ENCODE data around the gene ZNRF2.

The ZNRF2 gene

DNA sequence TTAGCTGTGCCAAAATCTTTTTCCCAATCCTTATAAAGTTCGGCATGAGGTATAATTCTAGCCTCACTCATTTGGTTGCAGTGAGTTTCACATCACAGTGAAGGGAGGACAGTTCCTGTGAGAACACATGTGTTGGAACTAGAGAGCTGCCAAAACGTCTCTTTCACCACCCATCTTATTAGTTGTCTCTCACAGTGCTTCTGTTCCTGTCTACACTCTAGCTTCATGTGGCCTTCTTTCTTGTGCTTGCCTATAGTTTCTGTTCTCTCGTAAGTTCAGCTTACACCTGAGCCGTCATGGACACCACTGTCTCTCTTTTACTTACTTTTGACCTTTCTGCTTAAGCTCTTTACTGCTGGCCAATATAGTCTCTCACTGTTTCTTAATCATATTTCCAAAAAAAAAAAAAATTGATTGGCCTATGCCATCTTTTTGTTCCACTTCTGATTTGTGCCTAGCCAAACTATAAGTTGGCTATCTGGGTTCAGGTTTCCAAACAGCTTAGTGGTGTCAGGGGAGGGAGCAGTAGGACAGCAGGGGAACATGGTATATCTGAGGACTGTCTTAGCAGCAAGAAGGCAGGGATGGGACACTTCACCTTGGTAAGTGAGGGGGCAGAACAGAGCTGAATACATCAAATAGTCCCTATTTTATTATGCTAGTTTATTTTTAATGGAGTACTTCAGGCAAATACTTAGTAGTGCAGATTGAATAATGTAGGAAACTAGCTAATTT is 38.0 kb downstream of the ZNRF2 start:
- DNase-seq = no peak

DNA sequence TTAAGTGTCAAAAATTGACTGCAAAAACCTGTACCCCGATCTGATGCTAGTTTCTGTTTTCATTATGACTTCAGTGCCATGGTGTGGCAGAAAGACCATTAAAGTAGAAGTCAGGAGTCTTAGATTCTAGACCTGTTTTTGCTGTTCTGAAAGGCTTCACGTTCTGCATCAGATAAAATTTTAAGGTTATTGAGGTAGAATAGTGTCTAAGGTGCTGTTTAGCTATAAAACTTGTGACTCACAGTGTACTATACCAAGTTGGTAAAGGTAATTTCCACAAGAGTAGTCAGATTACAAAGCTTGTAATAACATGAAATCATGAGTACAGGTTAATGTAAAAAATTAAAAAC is 38.6 kb downstream of the ZNRF2 start:
- DNase-seq = no peak

DNA sequence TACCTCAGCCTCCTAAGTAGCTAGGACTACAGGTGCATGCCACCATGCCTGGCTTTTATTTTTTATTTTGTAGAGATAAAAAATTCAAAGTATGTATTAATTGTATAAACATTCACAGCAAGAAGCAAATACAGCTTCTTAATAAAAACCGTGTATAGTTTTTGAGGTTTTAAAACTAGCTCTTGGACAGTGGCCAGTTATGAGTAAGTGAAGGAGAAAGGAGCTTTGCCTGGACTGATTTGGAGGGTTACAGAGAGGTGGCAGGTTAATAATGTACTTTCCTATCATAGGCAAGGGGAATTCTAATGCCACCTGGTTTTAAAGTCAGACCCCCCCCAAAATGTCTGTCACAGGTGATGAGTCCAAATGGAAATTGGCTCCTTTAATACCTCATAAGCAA is 43.4 kb downstream of the ZNRF2 start:
- DNase-seq = no peak

DNA sequence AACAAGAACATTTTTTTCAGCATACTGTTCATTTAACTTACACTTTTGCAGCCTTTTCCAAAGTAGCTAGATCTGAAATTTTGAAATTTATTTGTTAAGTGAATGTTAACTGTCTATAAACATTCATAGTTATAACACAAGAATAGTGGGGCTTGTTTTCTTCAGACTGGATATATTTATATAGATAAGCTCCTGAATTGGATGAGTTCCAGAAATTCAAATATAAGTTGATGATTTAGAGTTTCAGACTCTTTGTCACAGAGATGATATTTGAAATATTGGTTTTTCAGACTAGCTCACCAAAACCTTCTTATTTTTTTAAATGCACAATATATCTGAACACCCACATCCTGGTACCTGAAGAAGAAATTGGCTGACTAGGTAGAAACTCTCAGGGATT is 44.0 kb downstream of the ZNRF2 start:
- DNase-seq = no peak

DNA sequence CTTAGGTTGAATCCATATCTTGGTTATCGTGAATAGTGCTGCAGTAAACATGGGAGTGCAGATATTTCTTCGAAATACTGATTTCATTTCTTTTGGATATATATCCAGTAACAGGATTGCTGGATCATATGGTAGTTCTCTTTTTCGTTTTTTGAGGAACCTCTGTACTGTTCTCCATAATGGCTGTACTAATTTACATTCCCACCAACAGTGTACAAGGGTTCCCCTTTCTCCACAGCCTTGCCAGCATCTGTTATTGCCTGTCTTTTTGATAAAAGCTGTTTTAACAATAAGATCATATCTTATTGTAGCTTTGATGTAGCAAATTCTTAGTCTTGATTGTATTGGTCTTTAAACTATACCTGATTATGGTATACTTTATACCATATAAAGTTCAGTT is 45.3 kb downstream of the ZNRF2 start:
- no peak for DNase-seq

DNA sequence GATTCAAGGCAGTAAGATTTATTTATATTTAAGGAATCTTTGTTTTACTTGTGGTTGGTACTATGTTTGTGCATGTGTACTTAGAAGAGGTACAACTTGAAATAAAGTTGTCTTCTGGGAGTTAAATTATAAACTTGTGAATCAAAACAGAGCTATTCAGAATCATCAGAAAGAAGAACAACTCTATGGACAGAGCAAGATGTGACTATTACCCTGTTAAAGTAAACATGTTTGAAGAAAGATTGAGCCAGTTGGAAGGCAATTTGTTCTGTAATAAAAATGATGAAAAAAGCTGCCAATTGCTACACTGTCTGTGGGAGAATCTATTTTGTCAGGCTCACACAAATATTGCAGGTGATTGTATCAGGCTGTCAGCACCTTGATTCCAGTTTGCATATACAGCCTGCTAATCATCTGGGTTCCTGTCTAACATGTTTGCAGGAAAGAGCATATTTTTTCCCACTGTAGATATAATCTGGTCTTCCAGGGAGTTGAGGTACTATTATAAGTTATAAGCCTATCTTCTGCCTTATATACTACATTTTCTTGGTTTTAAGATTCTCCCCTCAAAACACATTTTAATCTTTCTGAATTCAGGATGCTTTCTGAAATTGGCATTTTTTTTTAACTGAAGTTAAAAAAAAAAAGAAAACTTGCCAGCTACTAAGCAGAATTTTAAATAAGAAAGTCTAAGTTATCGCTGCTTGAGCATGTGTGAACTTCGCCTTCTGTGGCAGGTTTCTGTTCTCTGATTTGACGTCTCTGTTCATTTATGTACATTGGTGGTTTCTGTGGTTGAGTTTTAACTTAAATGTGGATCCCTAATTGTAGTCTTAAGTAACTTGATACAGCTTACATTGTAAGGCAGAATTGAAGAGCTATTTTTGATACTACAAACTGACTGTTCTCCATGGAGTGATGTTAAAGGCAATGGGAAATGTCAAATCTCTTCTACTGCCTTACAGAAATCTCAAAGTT is 46.0 kb downstream of the ZNRF2 start:
- no peak for DNase-seq

DNA sequence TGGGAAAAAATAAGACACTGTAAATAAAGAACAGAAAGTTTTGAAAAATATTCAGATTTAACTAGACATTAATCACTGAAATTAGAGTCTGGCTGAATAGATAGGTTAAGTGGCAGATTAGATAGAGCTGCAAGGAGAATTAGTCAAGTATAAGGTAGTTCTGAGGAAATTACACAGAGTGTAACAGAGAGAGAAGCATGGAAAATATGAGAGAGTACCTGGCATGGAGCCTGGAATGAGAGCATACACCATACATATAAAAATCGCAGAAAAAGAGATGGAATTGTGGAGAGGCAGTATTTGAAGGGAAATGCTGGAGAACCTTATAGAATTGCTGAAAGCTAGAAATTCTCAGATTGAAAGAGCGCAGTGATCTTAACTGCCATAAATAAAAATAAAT is 46.9 kb downstream of the ZNRF2 start:
- no peak for DNase-seq

DNA sequence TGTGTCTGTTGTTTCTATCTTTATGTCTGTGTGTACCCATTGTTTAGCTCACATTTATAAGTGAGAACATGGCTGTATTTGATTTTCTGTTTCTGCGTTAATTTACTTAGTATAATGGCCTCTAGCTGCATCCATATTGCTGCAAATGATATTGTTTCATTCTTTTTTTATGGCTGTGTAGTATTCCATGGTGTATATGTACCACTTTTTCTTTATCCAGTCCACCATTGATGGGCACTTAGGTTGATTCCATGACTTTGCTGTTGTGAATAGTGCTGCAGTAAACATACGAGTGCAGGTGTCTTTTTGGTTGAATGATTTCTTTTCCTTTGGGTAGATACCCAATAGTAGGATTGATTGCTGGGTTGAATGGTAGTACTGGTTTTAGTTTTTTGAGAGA is 48.2 kb downstream of the ZNRF2 start:
- DNase-seq = no peak

DNA sequence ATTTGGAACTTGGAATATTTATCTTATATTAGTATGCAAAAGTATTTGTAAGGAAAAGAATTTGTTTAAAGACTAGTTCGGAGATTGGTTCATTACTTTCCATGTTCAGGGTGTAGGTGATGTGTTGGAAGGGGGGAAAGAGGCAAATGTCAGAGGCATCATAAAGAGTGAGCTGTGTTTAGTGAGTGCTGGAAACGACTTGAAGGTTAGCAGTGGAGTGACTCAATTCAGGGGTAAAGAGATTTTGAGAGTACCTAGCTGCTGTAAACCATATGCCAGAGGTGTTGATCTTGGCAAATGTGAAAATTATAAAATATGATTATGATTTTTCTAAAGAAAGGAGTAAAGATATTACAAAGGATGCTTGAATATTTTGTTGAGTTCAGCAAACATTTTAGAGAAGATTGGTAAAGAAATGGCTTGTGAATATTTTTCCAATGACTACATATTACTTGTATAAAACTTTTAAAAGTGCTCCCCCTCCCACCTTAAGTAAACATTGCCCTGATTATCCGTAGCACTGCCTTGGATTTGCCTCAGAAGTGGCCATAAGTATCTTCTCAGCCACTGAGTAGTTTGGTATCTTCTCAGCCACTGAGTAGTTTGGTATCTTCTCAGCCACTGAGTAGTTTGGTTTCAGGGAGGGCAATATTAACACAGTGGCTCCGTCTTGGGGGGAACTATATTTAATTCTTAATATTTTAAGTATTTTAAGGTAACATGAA is 51.5 kb downstream of the ZNRF2 start:
- DNase-seq = no peak

DNA sequence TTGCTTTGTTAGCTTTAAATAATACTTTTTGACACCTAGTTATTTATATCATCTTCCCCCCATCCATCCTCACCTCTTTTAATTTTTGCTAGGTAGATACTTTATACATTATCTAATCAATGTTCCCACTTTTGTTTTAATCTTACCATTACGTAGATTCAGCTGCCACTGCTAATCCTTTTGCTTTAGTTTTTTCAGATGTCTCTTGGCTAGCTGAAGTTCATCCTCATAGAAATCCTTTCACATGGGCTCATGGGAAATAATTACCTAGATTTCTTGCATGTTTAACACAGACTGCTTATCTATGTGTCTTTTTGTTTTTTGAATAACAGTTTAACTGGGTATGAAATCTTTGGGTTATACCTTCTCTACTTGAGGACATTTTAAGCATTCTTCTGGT is 60.1 kb downstream of the ZNRF2 start:
- DNase-seq = no peak

DNA sequence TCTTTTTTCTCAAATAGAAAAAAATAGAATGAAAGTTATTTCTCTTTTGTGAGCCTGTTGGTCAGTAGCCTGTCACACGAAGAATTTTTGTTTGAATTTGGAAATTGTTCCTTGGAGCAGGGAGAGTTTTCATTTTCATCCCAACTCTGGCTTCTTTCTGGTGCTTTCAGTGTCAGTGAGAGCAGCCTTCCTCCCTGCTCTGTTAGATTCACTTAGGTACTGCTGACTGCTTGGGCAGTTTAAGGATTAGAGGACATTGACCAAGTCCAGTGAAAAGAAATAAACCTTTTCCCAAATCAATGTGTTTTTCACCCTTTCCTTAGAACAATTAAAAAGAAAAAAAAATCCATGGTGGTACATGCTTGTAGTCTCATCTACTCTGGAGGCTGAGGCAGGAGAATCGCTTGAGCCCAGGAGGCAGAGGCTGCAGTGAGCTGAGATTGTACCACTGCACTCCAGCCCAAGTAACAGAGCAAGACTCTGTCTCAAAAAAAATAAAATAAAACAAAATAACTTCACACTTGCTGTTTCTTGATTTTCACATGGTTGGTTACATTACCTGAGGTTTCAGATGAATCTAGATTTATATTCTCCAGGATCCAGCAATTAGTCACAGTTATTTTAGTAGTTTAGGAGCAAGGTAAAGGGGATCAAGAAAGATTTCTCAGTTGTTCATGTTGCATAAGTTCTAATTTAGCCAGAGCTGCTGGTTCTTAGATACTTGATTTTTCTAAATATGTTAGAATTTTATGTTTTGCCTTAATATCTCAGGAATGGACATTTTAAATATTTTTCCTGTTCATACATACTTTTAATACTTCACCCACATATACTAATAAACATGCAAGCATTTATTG is 63.1 kb downstream of the ZNRF2 start:
- DNase-seq = no peak

DNA sequence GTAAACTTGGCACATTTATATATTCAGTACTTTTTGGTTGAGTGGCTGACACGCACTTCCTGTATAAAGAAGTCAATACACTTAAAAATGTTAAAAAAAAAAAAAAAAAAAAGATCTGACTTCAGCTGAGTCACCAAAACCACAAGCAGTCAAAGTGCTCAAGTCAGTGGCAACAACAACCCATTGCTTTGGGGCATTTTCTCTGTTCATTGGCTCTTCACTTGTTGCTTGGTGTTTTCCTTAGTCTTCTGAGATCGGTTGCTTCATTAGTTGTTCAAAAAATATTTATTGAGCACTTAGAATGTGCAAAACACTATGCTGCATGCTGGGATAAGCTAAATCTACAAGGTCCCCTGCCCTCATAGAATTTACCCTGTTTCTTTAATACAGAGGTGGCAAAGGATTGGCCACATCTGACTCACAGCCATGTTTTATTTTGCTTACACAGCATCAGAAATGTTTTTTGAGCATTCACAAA is 63.7 kb downstream of the ZNRF2 start:
- no peak for DNase-seq

DNA sequence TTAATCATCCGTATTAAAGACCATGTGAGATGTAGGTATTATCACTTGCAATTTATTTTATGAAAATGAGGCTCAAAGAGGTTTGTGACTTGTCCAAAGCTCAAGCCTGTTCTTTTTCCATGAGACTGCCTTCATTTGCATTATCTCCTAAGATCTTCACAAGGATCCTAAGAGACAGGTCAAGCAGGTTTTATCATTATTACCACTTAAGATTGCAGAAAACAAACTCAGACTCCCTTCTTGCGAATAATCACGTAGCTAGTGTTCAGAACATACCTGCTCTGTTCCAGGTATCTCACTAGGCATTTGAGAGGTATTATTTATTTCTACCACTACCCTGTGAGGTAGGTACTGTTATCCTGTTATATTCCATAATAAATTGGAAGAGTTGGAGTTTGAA is 64.8 kb downstream of the ZNRF2 start:
- no peak for DNase-seq

DNA sequence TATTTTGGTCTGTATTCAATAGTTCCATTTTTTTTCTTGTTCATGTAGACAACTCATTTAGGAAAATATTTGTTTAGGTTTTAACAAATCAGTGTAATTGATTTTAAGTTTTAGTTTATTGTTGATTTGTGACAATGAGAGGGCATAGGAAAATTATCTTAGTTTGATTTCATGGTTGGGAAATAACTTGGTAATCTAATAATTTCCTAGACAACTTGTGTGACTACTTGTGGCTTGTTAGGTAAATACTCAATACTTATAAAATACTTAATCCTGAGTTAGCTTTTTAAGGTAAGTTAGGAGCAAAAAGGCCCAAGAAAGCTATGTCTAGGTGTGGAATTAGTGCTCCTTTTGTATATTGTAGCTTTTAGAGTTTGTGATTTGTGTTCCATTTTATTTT is 65.4 kb downstream of the ZNRF2 start:
- no peak for DNase-seq

DNA sequence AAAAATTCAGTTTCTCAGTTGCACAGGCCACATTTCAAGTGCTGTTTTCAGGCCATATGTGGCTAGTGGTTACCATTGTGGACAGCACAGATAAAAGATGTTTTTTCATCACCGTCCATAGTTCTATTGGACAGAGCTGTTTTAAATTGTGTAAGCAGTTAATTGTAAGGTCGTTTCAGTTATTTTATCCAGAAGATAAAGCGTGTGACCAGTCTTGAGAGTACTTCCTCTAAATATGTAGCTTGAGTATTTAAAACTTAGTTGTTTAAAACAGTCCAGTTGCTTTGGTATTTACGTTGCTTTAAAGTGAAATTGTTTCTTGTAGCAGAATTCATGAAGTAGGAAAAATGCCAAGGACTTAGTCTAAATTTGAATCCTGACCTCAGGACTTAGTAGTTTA is 66.9 kb downstream of the ZNRF2 start:
- DNase-seq = no peak

DNA sequence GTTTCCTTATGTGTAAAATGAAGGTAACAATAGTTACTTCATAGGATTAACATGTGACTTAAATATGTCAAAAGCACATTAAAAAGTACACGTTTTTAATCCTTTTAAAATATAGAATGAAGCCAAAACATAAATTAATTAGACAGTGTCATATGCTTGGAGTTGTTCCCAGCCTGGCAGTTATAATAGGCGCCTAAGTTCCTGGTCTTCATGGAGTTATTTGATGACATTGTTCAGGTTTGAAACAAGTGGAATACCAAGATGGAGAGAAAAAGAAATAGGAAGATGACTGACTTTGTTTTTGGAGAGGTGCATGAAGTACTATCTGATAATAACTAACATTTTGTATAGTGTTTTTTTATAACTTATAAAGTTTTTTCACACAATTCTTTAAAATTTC is 67.3 kb downstream of the ZNRF2 start:
- no peak for DNase-seq

DNA sequence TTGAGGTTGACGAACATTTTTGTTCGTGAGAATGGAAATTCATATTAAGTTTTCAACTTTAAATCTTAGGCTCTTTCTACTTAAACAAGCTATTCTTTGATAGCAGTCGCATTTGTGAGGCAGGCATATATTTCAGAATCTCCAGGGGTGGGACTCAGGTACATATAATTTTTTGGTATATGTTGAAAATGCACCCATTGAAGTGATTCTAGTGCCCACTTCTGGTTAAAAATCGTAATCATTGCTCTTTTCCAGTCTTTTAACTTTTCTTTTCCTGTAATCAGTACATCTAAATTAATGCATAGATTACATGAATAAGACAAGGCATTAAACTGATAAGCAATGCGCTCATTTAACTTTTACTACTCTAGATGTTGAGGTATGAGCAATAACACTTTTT is 67.8 kb downstream of the ZNRF2 start:
- DNase-seq = no peak

DNA sequence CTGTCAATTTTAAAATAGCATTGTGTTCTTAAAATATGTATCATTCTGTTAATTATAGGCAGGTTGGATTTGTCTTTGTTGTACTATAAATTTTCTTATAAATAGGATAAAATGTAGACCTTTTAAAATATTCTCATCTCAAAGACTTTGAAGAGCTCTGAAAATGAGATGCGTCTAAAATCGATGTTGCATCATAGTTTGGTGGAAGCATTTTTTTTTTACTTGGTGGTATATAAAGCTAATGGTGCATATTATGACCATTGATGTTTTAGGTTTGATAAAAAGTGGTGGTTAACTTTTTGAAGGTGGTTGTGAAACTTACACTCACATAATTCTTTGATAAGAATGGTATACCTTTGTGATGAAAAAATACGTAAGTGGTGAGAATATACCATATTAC is 69.1 kb downstream of the ZNRF2 start:
- DNase-seq = no peak

DNA sequence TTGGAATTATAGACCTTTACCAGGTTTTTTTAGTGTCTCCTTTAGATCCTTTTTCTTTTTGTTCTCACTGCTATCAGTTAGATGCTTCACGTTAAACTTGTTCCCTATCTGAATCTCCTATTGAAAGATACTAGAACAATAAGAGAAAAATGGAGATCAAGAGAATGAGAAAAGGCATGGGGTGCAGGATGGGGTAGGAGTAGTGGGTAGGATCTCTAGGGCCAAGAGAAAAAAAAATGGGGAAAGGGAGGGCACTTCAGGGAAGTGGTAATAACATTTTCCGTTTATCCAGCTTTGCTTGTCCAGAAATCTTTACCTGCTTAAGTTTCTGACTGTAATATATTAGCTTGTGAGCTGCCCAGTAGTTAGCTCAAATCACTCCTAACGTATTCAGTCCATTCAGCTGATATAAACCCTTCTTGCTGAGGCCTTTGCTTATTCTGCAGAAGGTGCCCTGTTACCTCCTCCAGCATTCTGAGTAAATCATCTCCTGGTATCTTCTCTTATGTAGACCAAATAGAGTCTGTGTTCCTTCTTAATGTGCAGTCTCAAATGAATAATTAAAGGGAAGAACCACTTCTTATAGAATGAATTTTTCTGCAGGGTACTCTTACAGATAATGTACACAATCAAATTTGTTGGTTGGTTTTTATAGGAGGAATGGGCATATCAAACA is 69.7 kb downstream of the ZNRF2 start:
- no peak for DNase-seq

DNA sequence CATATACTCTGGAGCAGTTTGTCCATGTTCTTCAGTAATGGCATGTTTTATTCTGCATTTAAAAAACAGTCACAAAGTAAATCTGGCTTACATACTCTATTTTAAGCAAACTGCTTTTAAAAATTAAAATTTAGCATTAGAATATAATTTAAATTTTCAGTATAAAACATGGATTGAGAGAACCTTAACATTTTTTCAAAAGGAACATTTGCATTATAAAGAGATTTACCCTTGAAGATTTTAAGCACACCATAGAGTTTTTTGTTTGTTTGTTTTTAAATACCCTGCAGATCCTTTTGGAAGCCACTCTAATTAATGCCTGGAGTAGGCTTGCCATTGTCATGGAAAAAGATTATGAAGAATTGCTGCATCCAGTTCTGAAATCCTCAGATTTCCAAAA is 70.4 kb downstream of the ZNRF2 start:
- DNase-seq = no peak

DNA sequence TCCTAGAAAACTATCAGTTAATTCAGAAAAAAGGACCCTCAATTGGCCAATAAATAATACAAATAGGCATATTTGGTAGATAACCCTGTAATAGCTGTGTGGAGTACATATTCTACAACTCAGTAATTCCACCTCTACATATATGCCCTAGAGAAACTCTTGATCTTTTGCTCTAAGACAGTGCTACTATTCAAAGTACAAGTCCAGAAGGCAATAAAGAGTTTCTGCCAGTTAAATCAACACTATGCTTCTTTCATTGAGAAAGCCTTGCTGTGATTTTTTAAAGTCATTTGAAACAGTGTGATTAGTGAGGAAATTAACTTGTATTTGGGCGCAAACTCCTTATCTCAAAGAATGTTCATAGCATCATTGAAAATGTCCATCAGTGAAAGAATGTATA is 75.6 kb downstream of the ZNRF2 start:
- DNase-seq = no peak

Data from NCI-H146 (cell line).